A549 (cell line): ENCODE measurements around the gene FILIP1L.

Experiments used
- CEBPB ChIP-seq, 2 experiments: fragments of >200 bp in 1 of 2; sonication (Bioruptor Twin) in 1 of 2; formaldehyde crosslinking in 1 of 2; IDR thresholded peaks; 2 replicates each; pipeline ENCODE4 v1.6.1; 2012 to 2016
- MAFK ChIP-seq: fragments of 450-650 bp; IDR thresholded peaks from 2 replicates; pipeline ENCODE4 v1.6.1; 2014; ENCODE audit not compliant: partially characterized antibody
- MYC ChIP-seq: IDR thresholded peaks from 2 replicates; pipeline ENCODE4 v1.6.1; 2012; ENCODE audit warnings: mild to moderate bottlenecking, inconsistent platforms, low read length, improper control_type of control experiment, borderline replicate concordance
- TF ChIP-seq, protein P1 (sequence below): fragments of >200 bp; sonication (Bioruptor Twin); formaldehyde crosslinking; IDR thresholded peaks from 3 replicates; pipeline ENCODE4 v1.5.1; 2016
- TF ChIP-seq, protein P2 (sequence below): fragments of 250-450 bp; sonication (Bioruptor Pico); IDR thresholded peaks from 2 replicates; pipeline ENCODE4 v1.5.0; 2021; ENCODE audit warnings: mild to moderate bottlenecking, moderate library complexity, borderline replicate concordance
- TF ChIP-seq, protein P3 (sequence below): fragments of >200 bp; sonication (Bioruptor Twin); formaldehyde crosslinking; IDR thresholded peaks from 3 replicates; pipeline ENCODE4 v1.6.1; 2016

DNA sequence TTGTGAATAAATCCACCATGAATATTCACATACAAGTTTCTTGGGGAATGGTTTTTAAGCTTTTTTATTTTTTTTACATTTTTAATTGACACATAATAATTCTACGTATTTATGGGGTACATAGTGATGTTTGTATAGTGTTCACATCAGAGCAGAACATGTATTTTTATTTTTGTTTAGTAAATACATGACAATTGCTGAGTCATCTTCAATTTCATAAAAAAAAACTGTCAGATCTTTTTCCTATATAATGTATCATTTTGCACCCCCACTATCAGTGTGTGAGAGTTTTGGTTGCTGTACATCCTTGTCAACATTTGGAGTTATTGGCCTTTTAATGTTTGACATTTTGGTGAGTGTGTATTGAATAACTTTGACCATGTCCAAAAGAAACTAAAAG, 39.9 kb upstream of the FILIP1L start:
- TF ChIP-seq, protein P1, sequence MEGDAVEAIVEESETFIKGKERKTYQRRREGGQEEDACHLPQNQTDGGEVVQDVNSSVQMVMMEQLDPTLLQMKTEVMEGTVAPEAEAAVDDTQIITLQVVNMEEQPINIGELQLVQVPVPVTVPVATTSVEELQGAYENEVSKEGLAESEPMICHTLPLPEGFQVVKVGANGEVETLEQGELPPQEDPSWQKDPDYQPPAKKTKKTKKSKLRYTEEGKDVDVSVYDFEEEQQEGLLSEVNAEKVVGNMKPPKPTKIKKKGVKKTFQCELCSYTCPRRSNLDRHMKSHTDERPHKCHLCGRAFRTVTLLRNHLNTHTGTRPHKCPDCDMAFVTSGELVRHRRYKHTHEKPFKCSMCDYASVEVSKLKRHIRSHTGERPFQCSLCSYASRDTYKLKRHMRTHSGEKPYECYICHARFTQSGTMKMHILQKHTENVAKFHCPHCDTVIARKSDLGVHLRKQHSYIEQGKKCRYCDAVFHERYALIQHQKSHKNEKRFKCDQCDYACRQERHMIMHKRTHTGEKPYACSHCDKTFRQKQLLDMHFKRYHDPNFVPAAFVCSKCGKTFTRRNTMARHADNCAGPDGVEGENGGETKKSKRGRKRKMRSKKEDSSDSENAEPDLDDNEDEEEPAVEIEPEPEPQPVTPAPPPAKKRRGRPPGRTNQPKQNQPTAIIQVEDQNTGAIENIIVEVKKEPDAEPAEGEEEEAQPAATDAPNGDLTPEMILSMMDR: no peak
- TF ChIP-seq, protein P2, sequence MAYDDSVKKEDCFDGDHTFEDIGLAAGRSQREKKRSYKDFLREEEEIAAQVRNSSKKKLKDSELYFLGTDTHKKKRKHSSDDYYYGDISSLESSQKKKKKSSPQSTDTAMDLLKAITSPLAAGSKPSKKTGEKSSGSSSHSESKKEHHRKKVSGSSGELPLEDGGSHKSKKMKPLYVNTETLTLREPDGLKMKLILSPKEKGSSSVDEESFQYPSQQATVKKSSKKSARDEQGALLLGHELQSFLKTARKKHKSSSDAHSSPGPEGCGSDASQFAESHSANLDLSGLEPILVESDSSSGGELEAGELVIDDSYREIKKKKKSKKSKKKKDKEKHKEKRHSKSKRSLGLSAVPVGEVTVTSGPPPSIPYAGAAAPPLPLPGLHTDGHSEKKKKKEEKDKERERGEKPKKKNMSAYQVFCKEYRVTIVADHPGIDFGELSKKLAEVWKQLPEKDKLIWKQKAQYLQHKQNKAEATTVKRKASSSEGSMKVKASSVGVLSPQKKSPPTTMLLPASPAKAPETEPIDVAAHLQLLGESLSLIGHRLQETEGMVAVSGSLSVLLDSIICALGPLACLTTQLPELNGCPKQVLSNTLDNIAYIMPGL (CRISPR knock-in tag): no peak
- no peak for TF ChIP-seq CEBPB (IDR thresholded peaks at IDR 0.05)
- TF ChIP-seq, protein P3, sequence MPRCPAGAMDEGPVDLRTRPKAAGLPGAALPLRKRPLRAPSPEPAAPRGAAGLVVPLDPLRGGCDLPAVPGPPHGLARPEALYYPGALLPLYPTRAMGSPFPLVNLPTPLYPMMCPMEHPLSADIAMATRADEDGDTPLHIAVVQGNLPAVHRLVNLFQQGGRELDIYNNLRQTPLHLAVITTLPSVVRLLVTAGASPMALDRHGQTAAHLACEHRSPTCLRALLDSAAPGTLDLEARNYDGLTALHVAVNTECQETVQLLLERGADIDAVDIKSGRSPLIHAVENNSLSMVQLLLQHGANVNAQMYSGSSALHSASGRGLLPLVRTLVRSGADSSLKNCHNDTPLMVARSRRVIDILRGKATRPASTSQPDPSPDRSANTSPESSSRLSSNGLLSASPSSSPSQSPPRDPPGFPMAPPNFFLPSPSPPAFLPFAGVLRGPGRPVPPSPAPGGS: no peak
- TF ChIP-seq MAFK: peak; percentile 90
- TF ChIP-seq MYC: no peak
